A549 (cell line): ENCODE results near the gene ANXA2. TPM values are rescaled to one million over a fixed set of nuclear protein-coding genes. Genes with fewer than 3 reads are reported as not detected.

ENCODE experiments used
- ATAC-seq, 2 experiments: fragments of 200-7000 bp in 1 of 2; fragments of >200 bp in 1 of 2; cut with Nextera tagmentation in 1 of 2; cut with Tn5 transposase in 1 of 2; 3 replicates each; pipeline versions ENCODE4 v1.8.0 to v1.9.1; 2018 to 2020; ENCODE audit warnings: mild to moderate bottlenecking in 1 of 2, moderate library complexity in 1 of 2
- CTCF ChIA-PET: fragments of 300-600 bp; sonication (Branson Sonifier 250); formaldehyde crosslinking; extraction: SDS; loops from one replicate; lab custom pipeline; 2021; ENCODE audit warnings: antibody characterized with exemption, inconsistent platforms; lab: Yijun Ruan, JAX
- POLR2A ChIA-PET: fragments of 350-600 bp; formaldehyde crosslinking; extraction: SDS; loops from one replicate; lab custom pipeline; 2021; ENCODE audit warnings: antibody characterized with exemption, inconsistent platforms; lab: Yijun Ruan, JAX
- DNase-seq, 2 experiments: peaks; one replicate each; pipeline versions ENCODE4 v3.0.0 to v3.0.0-alpha.2; 2011 to 2016; ENCODE audit warnings: low read depth in 1 of 2, low spot score in 1 of 2
- FAIRE-seq: peaks from 2 replicates; lab custom pipeline; 2011; peaks lifted over from hg19 to GRCh38; lab: Jason Lieb, UNC
- H3K27ac ChIP-seq, 2 experiments: fragments of >200 bp; sonication (Bioruptor Twin); formaldehyde crosslinking; 3 replicates each; pipeline ENCODE4 v1.5.1; 2016 to 2017
- H3K4me1 ChIP-seq: fragments of >200 bp; sonication (Bioruptor Twin); formaldehyde crosslinking; 3 replicates; pipeline ENCODE4 v1.6.1; 2016
- H3K4me2 ChIP-seq: fragments of >200 bp; sonication (Bioruptor Twin); formaldehyde crosslinking; 3 replicates; pipeline ENCODE4 v1.6.1; 2016
- H3K4me3 ChIP-seq: fragments of >200 bp; sonication (Bioruptor Twin); formaldehyde crosslinking; 3 replicates; pipeline ENCODE4 v1.5.1; 2016
- H3K9me3 ChIP-seq: fragments of >200 bp; sonication (Bioruptor Twin); formaldehyde crosslinking; 3 replicates; pipeline ENCODE4 v1.6.1; 2016
- BHLHE40 ChIP-seq: IDR thresholded peaks from 2 replicates; pipeline ENCODE4 v1.6.1; 2012; ENCODE audit warnings: low read depth, low read length, inconsistent platforms
- CBX2 ChIP-seq: fragments of 200-600 bp; sonication (generic); IDR thresholded peaks from 2 replicates; pipeline ENCODE4 v1.6.1; 2016; ENCODE audit warnings: low read depth, mild to moderate bottlenecking, borderline replicate concordance
- EP300 ChIP-seq, 2 experiments: fragments of >200 bp; sonication (Bioruptor Twin); formaldehyde crosslinking; IDR thresholded peaks; 2 replicates in 1 of 2; 3 replicates in 1 of 2; pipeline ENCODE4 v1.6.1; 2016 to 2017
- FOSL2 ChIP-seq, 2 experiments: fragments of 450-650 bp in 1 of 2; fragments of >200 bp in 1 of 2; sonication (Bioruptor Twin) in 1 of 2; formaldehyde crosslinking; IDR thresholded peaks; 2 replicates each; pipeline versions ENCODE4 v1.5.0 to v1.6.1; 2016 to 2020; ENCODE audit warnings: mild to moderate bottlenecking in 1 of 2, moderate library complexity in 1 of 2
- FOXS1 ChIP-seq: fragments of 250-450 bp; sonication (Bioruptor Pico); IDR thresholded peaks from 2 replicates; pipeline ENCODE4 v1.5.0; 2020; ENCODE audit warnings: mild to moderate bottlenecking, moderate library complexity
- GATA3 ChIP-seq: IDR thresholded peaks from 2 replicates; pipeline ENCODE4 v1.6.1; 2012; ENCODE audit warnings: borderline replicate concordance
- HEYL ChIP-seq: fragments of 250-450 bp; sonication (Bioruptor Pico); IDR thresholded peaks from 2 replicates; pipeline ENCODE4 v1.8.0; 2021; ENCODE audit warnings: mild to moderate bottlenecking, moderate library complexity
- HOXB13 ChIP-seq: fragments of 250-450 bp; sonication (Bioruptor Pico); IDR thresholded peaks from 2 replicates; pipeline ENCODE4 v1.5.0; 2020; ENCODE audit warnings: low read depth, mild to moderate bottlenecking, moderate library complexity
- JUN ChIP-seq, 2 experiments: fragments of >200 bp; sonication (Bioruptor Twin); formaldehyde crosslinking; IDR thresholded peaks; 2 replicates in 1 of 2; 3 replicates in 1 of 2; pipeline ENCODE4 v1.6.1; 2016 to 2017
- NFE2L2 ChIP-seq: fragments of 150-350 bp; conservative IDR thresholded peaks from 2 replicates; pipeline ENCODE4 v1.6.1; 2014; ENCODE audit warnings: low read length
- NPAS2 ChIP-seq: fragments of 250-450 bp; sonication (Bioruptor Pico); IDR thresholded peaks from 2 replicates; pipeline ENCODE4 v1.8.0; 2022; ENCODE audit warnings: mild to moderate bottlenecking, moderate library complexity, borderline replicate concordance
- POLR2A ChIP-seq: IDR thresholded peaks from 2 replicates; pipeline ENCODE4 v1.6.1; 2012; ENCODE audit warnings: mild to moderate bottlenecking, low read length
- RCOR1 ChIP-seq: fragments of 150-350 bp; IDR thresholded peaks from 2 replicates; pipeline ENCODE4 v1.6.1; 2014; ENCODE audit warnings: antibody characterized with exemption, low read length, low read depth
- RNF2 ChIP-seq: fragments of 200-600 bp; sonication (generic); IDR thresholded peaks from 2 replicates; pipeline ENCODE4 v1.6.1; 2016; ENCODE audit warnings: low read depth, mild to moderate bottlenecking, antibody characterized with exemption, moderate library complexity, borderline replicate concordance
- SMC3 ChIP-seq: fragments of >200 bp; sonication (Bioruptor Twin); formaldehyde crosslinking; IDR thresholded peaks from 3 replicates; pipeline ENCODE4 v1.6.1; 2018; ENCODE audit warnings: inconsistent platforms
- SREBF2 ChIP-seq: fragments of 450-650 bp; IDR thresholded peaks from 2 replicates; pipeline ENCODE4 v1.6.1; 2014; ENCODE audit warnings: mild to moderate bottlenecking, moderate library complexity
- TFCP2L1 ChIP-seq: fragments of 250-450 bp; sonication (Bioruptor Pico); IDR thresholded peaks from 2 replicates; pipeline ENCODE4 v1.5.0; 2021; ENCODE audit warnings: mild to moderate bottlenecking
- TP53 ChIP-seq: fragments of 250-450 bp; sonication (Bioruptor Pico); IDR thresholded peaks from 2 replicates; pipeline ENCODE4 v1.5.0; 2021; ENCODE audit warnings: mild to moderate bottlenecking, moderate library complexity
- ZC3H11A ChIP-seq: fragments of 450-650 bp; IDR thresholded peaks from 2 replicates; pipeline ENCODE4 v1.6.1; 2014; ENCODE audit warnings: antibody characterized with exemption, mild to moderate bottlenecking
- ZNF302 ChIP-seq: fragments of 250-450 bp; sonication (Bioruptor Pico); IDR thresholded peaks from 2 replicates; pipeline ENCODE4 v1.9.0; 2021; ENCODE audit warnings: inconsistent platforms, mild to moderate bottlenecking, moderate library complexity
- WGBS: methylation state at CpG from one replicate; pipeline ENCODE4 v1.1.6; 2017; ENCODE audit errors: missing lambda C conversion rate; 5-methylcytosine and 5-hydroxymethylcytosine counted together
- polyA plus RNA-seq, 4 experiments: library from polyadenylated mRNA; depleted of rRNA in 3 of 4; stranded (reverse); fragments of >200 nt; fragmentation: RNase III in 1 of 4; extraction: RNeasy Plus Mini Kit Qiagen cat#74134 plus additional on column Dnase treatment in 1 of 4; gene quantifications; 2 replicates in 3 of 4; 3 replicates in 1 of 4; pipeline ENCODE4 v1.2.3, GENCODE V29; 2011 to 2017
- TF ChIP-seq, protein P1 (sequence below): IDR thresholded peaks from 2 replicates; pipeline ENCODE4 v1.6.1; 2012
- TF ChIP-seq, protein P2 (sequence below): fragments of 200-600 bp; sonication (generic); IDR thresholded peaks from 2 replicates; pipeline ENCODE4 v1.6.1; 2016; ENCODE audit warnings: antibody characterized with exemption, mild to moderate bottlenecking, moderate library complexity

Gene ANXA2
- polyA plus RNA-seq, 2 of the 4 experiments (the other 2 are of a cell fraction) = 4,707 to 5,746 TPM

DNA sequence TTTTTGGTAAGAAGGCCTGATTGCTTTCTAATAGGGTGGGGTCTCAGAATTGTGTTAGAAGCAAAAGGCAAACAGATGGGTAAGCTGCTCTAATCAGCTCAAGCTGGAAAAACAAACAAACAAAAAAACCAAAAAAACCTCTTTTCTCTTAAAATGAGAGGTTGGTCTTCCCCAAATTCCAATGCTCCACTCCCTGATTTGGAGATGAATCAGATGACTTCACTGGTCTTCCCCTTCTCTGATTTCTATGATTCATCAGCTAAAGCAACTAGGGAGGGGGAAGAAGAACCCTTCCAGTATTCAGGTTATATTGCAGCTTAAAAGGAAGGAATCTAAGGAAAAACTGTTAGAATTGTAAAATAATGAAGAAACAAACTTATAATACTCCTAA, 9.6 kb upstream of the ANXA2 start (continued):
- TF ChIP-seq BHLHE40 (no peak), JUN (IDR thresholded peaks at IDR 0.05) (peak in 1 of 2 experiments; percentile 78; a peak in 4 of 5 replicates), POLR2A (no peak), TFCP2L1 (no peak), RNF2 (no peak), GATA3 (peak; percentile 91; the same call in 1 of the 2 replicates)

DNA sequence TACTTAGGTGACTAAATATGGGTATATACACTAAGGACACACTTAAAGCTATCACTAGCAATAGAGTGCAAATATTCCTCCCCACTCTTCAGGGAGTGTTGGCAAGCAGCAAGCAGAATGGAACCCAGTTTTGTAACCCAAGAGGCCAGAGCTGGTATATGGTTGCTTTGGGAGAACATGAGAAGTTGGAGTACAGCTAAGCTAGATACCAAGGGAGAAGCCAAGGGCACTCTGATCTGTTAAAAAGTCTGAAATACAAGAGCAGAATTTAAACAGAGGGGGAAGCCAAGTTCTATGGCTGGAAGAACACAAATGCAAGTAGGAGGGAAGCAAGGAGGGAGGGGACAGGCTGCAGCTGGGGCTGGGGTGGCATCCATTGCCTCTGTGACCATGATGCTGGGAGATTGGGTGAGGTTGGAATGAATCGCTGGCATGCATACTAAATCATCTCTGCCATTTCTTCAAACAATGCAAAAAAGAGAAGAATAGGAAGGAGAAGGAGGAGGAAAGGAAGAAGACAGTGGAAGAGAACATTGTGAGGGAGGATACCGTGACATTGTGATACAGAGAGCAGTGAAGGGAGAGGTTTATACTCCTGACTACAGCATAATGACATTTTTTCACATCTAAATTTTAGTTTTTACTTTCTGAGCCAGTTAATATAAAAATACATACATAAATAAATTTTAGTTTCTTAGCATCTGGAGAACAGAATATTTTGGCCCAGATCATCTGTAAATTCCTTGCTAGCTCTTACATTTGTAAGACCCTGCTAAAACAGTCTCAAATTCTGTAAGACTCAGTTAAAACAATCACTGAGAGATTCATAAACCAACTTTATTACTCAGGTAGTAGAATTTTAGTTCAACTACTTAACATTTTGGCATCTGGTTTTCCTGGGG, 9.0 kb upstream of the ANXA2 start:
- POLR2A ChIA-PET = interaction anchor here (0.6 to 4.7 kb wide), 6 partner anchors 11 to 44 kb away, joined by 3 to 152 read pairs (median 4); partner anchors contain the start of gene ANXA2
- Histone ChIP-seq H3K4me2 (peak overlapping the region; percentile 81), H3K4me1 (peaks cover 67% of the 10 kb centered on the region), H3K9me3 (no peaks in the 10 kb centered on the region), H3K4me3 (no peak overlapping the region), H3K27ac (peak overlapping the region; percentile 90)
- FAIRE-seq (no peak), ATAC-seq (peak; percentile 32 to 36; a peak in 5 of 6 replicates), DNase-seq (no peak)
- TF ChIP-seq NFE2L2 (no peak), TFCP2L1 (no peak), TP53 (CRISPR knock-in tag) (no peak), NPAS2 (CRISPR knock-in tag) (no peak), SREBF2 (no peak), ZC3H11A (no peak), SMC3 (no peak), HEYL (CRISPR knock-in tag) (peak; percentile 11; the same call in 1 of the 2 replicates), ZNF302 (CRISPR knock-in tag) (0 out of 2 replicates have a peak, but pooled peaks have one; percentile 41), FOSL2 (IDR thresholded peaks at IDR 0.05) (no peak), FOSL2 (CRISPR knock-in tag; IDR thresholded peaks at IDR 0.05) (no peak), POLR2A (no peak), FOXS1 (CRISPR knock-in tag) (0 out of 2 replicates have a peak, but pooled peaks have one; percentile 31), EP300 (IDR thresholded peaks at IDR 0.05) (no peak), HOXB13 (CRISPR knock-in tag) (no peak), CBX2 (no peak), RCOR1 (no peak)
- TF ChIP-seq, protein P1, sequence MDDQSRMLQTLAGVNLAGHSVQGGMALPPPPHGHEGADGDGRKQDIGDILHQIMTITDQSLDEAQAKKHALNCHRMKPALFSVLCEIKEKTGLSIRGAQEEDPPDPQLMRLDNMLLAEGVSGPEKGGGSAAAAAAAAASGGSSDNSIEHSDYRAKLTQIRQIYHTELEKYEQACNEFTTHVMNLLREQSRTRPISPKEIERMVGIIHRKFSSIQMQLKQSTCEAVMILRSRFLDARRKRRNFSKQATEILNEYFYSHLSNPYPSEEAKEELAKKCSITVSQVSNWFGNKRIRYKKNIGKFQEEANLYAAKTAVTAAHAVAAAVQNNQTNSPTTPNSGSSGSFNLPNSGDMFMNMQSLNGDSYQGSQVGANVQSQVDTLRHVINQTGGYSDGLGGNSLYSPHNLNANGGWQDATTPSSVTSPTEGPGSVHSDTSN = no peak
- TF ChIP-seq, protein P2, sequence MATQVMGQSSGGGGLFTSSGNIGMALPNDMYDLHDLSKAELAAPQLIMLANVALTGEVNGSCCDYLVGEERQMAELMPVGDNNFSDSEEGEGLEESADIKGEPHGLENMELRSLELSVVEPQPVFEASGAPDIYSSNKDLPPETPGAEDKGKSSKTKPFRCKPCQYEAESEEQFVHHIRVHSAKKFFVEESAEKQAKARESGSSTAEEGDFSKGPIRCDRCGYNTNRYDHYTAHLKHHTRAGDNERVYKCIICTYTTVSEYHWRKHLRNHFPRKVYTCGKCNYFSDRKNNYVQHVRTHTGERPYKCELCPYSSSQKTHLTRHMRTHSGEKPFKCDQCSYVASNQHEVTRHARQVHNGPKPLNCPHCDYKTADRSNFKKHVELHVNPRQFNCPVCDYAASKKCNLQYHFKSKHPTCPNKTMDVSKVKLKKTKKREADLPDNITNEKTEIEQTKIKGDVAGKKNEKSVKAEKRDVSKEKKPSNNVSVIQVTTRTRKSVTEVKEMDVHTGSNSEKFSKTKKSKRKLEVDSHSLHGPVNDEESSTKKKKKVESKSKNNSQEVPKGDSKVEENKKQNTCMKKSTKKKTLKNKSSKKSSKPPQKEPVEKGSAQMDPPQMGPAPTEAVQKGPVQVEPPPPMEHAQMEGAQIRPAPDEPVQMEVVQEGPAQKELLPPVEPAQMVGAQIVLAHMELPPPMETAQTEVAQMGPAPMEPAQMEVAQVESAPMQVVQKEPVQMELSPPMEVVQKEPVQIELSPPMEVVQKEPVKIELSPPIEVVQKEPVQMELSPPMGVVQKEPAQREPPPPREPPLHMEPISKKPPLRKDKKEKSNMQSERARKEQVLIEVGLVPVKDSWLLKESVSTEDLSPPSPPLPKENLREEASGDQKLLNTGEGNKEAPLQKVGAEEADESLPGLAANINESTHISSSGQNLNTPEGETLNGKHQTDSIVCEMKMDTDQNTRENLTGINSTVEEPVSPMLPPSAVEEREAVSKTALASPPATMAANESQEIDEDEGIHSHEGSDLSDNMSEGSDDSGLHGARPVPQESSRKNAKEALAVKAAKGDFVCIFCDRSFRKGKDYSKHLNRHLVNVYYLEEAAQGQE = no peak
- CTCF ChIA-PET = interaction anchor here (0.7 to 2.5 kb wide), 11 partner anchors 8 to 47 kb away, joined by 3 to 13 read pairs (median 3); partner anchors contain the start of gene ANXA2
- 38% methylated on average over 2 of the region's 2 CpGs for WGBS
